GM19099 (cell line): Measurements from ENCODE around the gene MRTFB.

Source experiments
- POLR2A ChIP-seq: IDR thresholded peaks from 3 replicates; pipeline ENCODE4 v1.6.1; 2011; ENCODE audit warnings: low read depth; ENCODE audit not compliant: insufficient read length; ENCODE audit errors: extremely low read depth

Gene MRTFB

GRCh38 chr16:14251419-14251818 is 180.3 kb downstream of the MRTFB start:
- TF ChIP-seq POLR2A, result no peak

- no peak for TF ChIP-seq POLR2A
These were observed 181.7 kb downstream of the MRTFB start for GRCh38 chr16:14252860-14253259.

- no peak for TF ChIP-seq POLR2A
These were observed 191.9 kb downstream of the MRTFB start for GRCh38 chr16:14263011-14263410.

DNA sequence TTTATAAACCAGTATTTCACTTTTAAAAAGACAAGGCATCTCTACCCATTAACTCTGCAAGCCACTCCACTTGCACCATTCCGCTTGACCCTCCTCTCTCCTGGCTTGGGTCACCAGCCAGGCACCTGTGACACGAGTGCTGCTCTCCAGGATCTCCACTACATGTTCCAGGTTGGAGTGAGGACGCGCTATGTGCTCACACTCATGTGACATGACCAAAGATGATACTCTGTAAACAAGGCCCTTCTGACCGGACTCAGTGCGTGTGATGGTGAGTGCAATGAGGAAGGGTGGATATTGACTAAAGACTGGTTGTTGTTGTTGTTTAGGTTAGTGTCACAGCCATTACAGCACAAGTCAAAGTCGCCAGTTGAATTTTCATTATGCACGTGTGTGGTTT is 192.7 kb downstream of the MRTFB start:
- TF ChIP-seq POLR2A, result no peak

- no peak for TF ChIP-seq POLR2A
These were observed 193.3 kb downstream of the MRTFB start for GRCh38 chr16:14264327-14264943.

DNA sequence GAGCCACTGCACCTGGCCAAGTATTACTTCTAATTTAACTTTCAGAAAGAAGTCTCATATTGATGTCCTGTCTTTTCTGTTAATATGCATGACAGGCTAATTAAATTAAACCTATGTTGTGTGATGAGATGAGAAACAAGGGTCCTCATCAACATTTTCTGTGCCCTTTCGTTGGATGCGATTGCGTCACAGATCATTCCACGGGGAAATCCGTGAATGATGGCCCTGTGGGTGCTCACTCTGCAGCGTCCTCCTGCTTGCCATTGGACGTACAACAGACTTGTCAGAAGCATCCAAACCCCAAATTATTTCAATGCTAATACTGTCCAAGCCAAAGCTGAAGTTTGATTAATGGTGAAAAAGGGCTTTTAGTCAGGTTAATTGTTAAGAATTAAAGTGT is 197.0 kb downstream of the MRTFB start:
- no peak for TF ChIP-seq POLR2A

GRCh38 chr16:14275934-14276333 is 204.8 kb downstream of the MRTFB start:
- TF ChIP-seq POLR2A, result no peak

DNA sequence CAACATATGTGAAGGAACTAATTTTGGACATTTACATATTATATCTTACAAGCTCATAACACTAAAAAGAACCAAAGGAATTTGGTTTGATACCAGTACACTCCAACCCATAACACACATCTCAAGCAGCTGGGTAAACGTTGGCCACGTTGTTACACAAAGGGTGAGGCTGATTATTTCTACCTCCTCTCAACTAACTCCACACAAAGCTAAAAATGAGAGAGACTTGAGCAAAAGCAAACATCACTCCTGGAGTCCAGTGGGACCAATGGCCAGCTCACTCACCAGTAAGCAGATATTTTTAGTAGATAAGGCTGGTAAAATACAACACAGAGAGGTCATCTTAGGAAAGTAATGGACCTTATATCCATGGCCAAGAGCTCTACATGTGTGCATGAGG is 207.6 kb downstream of the MRTFB start:
- no peak for TF ChIP-seq POLR2A

- TF ChIP-seq POLR2A, result no peak
These were observed 209.4 kb downstream of the MRTFB start for GRCh38 chr16:14280541-14280940.

DNA sequence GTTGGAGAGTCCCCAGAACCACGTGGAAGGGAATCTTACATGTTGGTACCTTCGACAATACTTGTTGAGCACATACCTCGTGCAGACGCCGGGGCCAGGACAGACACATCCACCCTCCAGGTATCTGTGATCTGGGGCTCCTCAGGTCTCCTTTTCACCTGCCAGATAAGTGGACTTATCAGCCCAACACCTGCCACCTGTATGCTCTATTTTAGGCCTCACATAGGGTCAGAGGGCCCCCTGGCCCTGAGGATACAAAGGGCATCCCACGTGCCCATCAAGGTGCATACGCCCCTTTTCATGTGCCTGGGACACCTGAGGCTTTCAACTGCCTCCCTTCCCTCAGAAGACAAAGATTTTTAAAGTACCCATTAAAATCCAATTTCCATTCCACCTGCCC is 212.7 kb downstream of the MRTFB start:
- TF ChIP-seq POLR2A, result no peak

DNA sequence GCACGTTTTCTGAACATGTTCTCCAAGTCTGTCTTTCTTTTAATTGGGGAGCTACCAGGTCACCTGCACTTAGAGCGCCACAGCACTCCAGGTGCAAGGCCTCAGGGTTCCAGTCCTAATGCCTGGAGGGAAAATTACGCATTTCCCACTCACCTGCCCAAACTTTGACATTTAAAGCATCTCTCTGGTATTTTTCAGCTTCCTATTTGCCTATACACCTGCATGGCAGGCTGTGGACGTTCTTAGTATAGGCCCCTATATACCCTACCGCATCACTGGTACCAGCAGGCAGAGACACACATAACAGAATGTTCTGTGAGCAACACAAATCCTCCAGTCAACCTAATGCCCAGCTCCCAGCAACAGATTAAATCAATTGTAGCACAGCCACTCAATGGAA is 213.3 kb downstream of the MRTFB start:
- TF ChIP-seq POLR2A, result no peak

DNA sequence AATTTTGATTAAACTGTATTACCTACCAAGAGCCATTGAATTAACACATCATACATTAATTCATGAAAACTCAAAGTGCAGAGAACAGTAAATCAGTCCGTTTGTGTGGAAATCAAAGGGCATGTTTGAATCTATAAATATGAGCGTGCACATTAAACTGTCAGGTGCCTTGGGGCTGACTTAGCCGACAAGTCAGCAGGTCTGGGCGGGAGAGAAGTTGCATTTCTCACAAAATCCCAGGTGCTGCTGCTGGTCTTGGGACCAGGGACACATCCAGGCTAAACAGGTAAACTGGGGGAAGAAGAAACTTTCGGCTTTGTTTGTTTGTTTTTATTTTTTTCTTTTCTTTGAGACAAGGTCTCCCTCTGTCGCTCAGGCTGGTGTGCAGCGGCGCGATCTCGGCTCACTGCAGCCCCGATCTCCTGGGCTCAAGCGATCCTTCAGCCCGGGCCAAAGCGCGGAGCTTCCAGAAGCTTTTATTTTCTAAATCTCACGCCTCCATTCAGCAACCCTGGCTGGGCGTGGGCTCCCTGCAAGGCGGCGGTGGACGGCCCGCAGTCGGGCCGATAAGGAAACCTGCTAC is 213.9 kb downstream of the MRTFB start:
- TF ChIP-seq POLR2A, result no peak

DNA sequence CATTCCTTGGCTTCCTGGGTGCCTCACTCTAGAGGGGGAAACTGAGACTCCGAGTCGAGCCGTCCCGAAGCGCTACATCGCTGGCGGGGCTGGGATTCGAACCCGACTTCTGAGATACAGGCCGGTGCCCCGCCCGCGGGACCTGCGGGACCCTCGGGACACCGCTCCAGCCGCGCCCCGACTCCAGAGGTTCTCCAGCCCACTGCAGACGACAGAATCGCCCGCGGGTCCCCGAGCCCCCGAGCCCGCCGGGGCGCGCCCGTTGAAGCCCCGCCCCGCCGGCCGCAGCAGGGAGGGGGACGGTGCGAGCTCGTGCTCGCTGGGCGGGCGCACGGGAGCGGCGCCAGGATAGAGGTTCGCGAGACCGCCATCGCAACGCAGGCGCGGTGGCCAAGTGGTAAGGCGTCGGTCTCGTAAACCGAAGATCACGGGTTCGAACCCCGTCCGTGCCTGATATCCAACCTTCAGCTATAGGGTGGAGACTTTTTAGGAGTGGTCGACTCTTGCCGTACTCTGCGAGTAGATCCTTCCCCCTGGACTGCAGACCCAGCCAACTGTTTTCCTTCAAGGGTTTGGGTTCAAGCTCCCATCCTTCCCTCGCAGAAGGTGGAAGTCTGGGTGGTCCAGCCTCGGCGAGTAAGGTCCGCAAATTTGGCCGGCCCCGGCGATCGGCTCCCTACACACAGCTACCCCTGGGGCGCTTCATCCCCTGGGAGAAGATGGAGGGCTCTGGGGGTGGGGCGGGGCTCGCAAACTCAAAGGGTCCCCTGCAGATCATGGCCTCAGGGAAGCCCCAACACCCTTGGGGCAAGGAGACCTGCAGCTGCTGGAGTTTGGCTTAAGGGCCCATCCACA is 214.6 kb downstream of the MRTFB start:
- no peak for TF ChIP-seq POLR2A

GRCh38 chr16:14286368-14287230 is 215.5 kb downstream of the MRTFB start:
- TF ChIP-seq POLR2A, result no peak

DNA sequence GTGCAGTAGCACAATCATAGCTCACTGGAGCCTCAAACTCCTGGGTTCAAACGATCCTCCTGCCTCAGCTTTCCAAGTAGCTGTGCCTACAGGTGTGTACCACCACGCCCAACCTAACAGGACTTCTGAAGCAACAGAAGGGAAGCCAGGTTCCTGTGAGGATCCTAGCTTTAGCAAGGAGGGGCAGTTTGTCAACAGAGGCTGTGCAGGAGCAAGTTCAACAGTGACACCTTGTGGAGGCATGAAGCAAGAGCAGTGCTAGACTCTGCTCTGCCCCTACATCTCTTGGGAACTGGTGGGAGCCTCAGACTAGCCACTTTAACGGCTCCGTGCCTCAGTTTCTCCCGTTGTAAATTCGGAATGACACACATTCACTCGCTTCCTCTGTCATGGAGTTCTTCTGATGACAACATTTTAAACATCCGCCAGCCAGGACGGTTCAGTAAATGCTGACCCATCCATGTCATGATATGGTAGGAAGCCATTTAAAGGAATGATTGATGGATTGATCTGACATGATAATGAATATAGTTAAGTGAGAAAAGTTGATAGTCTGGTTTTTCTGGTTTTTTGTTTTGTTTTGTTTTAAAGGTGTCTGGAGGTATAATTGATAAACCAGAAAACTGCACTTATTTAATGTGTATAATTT is 218.7 kb downstream of the MRTFB start:
- no peak for TF ChIP-seq POLR2A
